ENCODE results near the gene CLDN19. TPM values are rescaled to one million over a fixed set of nuclear protein-coding genes. Genes with fewer than 3 reads are reported as not detected.
A peak's percentile ranks its signal among the peaks of the same experiment; 100 is the strongest.

The CLDN19 gene
- total and polyA plus RNA-seq, 2 donors from 2014 or later = 23.2 to 42.5 TPM

- peaks cover 0 to 8% (median 3%) of the 10 kb centered on the region in 3 donors for H3K4me1 ChIP-seq (ENCODE audit: control insufficient read depth in 2 of 3, insufficient read depth in 2 of 3, low read depth in 1 of 3, low read length in 3 of 3)
- H3K36me3 ChIP-seq (ENCODE audit: control insufficient read depth in 2 of 3, insufficient read depth in 3 of 3, low read length in 3 of 3) = peaks cover 0 to 3% (median 0%) of the 10 kb centered on the region in 3 donors
- DNase-seq (no peak), FAIRE-seq (no peak)
- TF ChIP-seq, protein P1, sequence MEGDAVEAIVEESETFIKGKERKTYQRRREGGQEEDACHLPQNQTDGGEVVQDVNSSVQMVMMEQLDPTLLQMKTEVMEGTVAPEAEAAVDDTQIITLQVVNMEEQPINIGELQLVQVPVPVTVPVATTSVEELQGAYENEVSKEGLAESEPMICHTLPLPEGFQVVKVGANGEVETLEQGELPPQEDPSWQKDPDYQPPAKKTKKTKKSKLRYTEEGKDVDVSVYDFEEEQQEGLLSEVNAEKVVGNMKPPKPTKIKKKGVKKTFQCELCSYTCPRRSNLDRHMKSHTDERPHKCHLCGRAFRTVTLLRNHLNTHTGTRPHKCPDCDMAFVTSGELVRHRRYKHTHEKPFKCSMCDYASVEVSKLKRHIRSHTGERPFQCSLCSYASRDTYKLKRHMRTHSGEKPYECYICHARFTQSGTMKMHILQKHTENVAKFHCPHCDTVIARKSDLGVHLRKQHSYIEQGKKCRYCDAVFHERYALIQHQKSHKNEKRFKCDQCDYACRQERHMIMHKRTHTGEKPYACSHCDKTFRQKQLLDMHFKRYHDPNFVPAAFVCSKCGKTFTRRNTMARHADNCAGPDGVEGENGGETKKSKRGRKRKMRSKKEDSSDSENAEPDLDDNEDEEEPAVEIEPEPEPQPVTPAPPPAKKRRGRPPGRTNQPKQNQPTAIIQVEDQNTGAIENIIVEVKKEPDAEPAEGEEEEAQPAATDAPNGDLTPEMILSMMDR (IDR thresholded peaks at IDR 0.05; ENCODE audit: borderline replicate concordance, extremely low read depth, insufficient read depth) = no peak
- intact Hi-C loops (cut with DNase I) = no loop called here
- H3K27me3 ChIP-seq (ENCODE audit: control insufficient read depth, insufficient read depth, low read length) = no peaks in the 10 kb centered on the region
- H3K27ac ChIP-seq (ENCODE audit: low read depth in 2 of 2, low read length in 2 of 2) = no peak overlapping the region
- no peak overlapping the region for H3K9ac ChIP-seq (ENCODE audit: low read length in 3 of 3)
- no peaks in the 10 kb centered on the region for H3K9me3 ChIP-seq (ENCODE audit: control insufficient read depth in 2 of 3, insufficient read depth in 1 of 3, low read length in 3 of 3)
- no peak overlapping the region for H3K4me3 ChIP-seq (ENCODE audit: low read length in 3 of 3)
These were observed 46.1 kb upstream of the CLDN19 start for GRCh38 chr1:42786097-42786496.

DNA sequence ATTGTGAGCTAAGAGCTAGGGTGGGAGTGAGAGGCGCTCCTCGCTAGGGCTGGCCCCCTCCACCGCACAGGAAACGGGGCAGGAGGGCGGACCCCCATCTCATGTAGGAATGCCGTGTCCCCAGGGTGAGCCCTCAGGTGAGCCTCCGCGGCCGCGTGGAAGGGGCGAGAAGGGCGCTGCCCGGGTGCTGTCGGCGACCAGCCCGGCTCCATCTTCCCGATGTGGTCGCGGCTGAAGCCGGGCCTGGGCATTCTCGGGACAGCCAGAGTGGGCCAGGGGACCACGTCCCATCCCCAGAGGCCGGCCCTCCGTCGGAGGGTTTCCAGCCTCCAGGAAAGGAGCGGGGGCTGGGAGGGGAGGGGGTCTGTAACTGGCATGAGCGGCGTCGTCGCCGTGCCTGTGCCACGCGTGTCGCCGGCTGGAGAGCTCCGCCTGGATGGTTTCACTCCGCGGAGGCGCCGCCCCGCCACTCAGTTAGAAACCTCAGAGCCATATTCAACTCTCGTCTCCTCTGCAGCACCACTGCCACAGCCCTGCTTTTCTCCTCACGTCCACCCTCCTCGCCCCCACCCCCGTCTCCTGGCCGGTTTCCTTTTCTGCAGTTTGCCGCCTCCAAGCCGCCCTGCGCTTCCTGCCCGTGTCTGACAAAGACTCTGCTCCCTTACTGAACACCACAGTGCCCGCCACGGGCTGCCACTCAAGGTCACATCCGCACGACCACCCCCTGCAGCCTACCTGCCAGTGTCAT lies 45.1 kb upstream of the CLDN19 start, which contains the start of gene TMEM269:
TSS of gene TMEM269 (plus strand) at position 46 of the 748 bp plus-strand sequence. CDS start 4,903 bp downstream, outside the sequence.
- H3K4me3 ChIP-seq (ENCODE audit: low read length in 3 of 3) = peak within 1 kb of the TSS; percentile 37 to 55 (median 48)
- no peaks in the 10 kb centered on the region for H3K27me3 ChIP-seq (ENCODE audit: control insufficient read depth, insufficient read depth, low read length)
- peaks cover 0 to 8% (median 3%) of the 10 kb centered on the region in 3 donors for H3K4me1 ChIP-seq (ENCODE audit: control insufficient read depth in 2 of 3, insufficient read depth in 2 of 3, low read depth in 1 of 3, low read length in 3 of 3)
- no peaks in the 10 kb centered on the region for H3K9me3 ChIP-seq (ENCODE audit: control insufficient read depth in 2 of 3, insufficient read depth in 1 of 3, low read length in 3 of 3)
- DNase-seq = peak; percentile 18 to 78 (median 52)
- intact Hi-C loops (cut with DNase I) = no loop called here
- FAIRE-seq = no peak
- TF ChIP-seq, protein P1 (IDR thresholded peaks at IDR 0.05; ENCODE audit: borderline replicate concordance, extremely low read depth, insufficient read depth) = no peak
- peaks cover 0 to 3% (median 0%) of the 10 kb centered on the region in 3 donors for H3K36me3 ChIP-seq (ENCODE audit: control insufficient read depth in 2 of 3, insufficient read depth in 3 of 3, low read length in 3 of 3)
- peak within 1 kb of the TSS in 1 of 3 donors; percentile 23 for H3K9ac ChIP-seq (ENCODE audit: low read length in 3 of 3)
- no peak within 1 kb of the TSS for H3K27ac ChIP-seq (ENCODE audit: low read depth in 2 of 2, low read length in 2 of 2)

DNA sequence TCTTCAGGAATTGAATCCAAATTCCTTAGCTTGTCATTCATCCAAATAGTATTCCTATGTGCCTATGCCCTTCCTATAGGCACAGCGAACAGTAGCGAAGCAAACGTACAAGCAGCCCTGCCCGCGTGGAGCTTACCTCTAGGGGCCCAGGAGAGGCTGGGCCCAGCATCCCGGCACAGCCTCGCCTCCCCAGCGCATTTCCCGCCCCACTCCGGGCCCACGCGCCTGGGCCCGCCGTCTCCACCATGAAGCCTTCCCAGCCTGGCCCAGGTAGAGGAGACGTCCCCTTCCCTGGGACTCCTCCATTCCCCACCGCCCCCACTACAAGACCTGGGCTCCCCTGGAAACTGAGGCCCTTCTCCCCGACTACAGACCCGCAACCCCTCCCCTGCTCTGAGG lies 44.5 kb upstream of the CLDN19 start:
- H3K36me3 ChIP-seq (ENCODE audit: control insufficient read depth in 2 of 3, insufficient read depth in 3 of 3, low read length in 3 of 3) = peaks cover 0 to 8% (median 0%) of the 10 kb centered on the region in 3 donors

More for the DNA sequence above, 44.5 kb upstream of the CLDN19 start:
- peaks cover 0 to 8% (median 3%) of the 10 kb centered on the region in 3 donors for H3K4me1 ChIP-seq (ENCODE audit: control insufficient read depth in 2 of 3, insufficient read depth in 2 of 3, low read depth in 1 of 3, low read length in 3 of 3)
- FAIRE-seq (no peak), DNase-seq (no peak)
- no peaks in the 10 kb centered on the region for H3K27me3 ChIP-seq (ENCODE audit: control insufficient read depth, insufficient read depth, low read length)
- TF ChIP-seq, protein P1 (IDR thresholded peaks at IDR 0.05; ENCODE audit: borderline replicate concordance, extremely low read depth, insufficient read depth) = no peak
- no peak overlapping the region for H3K4me3 ChIP-seq (ENCODE audit: low read length in 3 of 3)
- intact Hi-C loops (cut with DNase I) = no loop called here
- no peaks in the 10 kb centered on the region for H3K9me3 ChIP-seq (ENCODE audit: control insufficient read depth in 2 of 3, insufficient read depth in 1 of 3, low read length in 3 of 3)
- H3K9ac ChIP-seq (ENCODE audit: low read length in 3 of 3) = no peak overlapping the region
- H3K27ac ChIP-seq (ENCODE audit: low read depth in 2 of 2, low read length in 2 of 2) = no peak overlapping the region
